ENCODE data around the gene PALM2AKAP2.

DNA sequence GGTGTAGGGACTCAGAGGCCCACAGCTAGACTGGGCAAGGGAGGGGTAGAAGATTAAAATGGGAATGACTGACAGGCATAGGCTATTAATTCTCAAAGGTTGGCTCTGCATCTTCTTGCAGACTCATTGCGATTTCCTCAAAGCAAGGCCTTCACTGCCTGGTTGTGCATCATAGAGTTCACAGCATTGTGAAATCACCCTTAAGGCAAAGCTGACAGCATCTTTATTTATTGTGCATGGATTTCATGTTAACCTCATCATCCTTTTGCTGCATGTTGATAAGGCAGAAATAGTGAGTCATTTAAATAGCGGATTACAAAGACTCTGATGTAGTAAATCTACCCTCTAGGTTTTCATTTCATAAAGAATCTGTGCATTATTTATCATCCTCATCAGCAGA lies 13.6 kb upstream of the PALM2AKAP2 start:
- TF ChIP-seq, protein P1, sequence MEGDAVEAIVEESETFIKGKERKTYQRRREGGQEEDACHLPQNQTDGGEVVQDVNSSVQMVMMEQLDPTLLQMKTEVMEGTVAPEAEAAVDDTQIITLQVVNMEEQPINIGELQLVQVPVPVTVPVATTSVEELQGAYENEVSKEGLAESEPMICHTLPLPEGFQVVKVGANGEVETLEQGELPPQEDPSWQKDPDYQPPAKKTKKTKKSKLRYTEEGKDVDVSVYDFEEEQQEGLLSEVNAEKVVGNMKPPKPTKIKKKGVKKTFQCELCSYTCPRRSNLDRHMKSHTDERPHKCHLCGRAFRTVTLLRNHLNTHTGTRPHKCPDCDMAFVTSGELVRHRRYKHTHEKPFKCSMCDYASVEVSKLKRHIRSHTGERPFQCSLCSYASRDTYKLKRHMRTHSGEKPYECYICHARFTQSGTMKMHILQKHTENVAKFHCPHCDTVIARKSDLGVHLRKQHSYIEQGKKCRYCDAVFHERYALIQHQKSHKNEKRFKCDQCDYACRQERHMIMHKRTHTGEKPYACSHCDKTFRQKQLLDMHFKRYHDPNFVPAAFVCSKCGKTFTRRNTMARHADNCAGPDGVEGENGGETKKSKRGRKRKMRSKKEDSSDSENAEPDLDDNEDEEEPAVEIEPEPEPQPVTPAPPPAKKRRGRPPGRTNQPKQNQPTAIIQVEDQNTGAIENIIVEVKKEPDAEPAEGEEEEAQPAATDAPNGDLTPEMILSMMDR (IDR thresholded peaks at IDR 0.05 in 2 of 3, conservative IDR thresholded peaks at IDR 0.05 in 1 of 3; ENCODE audit: control insufficient read depth in 2 of 3, extremely low read depth in 1 of 3, insufficient read depth in 1 of 3, low read depth in 3 of 3, low read length in 3 of 3): no peak
- no peak for TF ChIP-seq EP300 (IDR thresholded peaks at IDR 0.05; ENCODE audit: borderline replicate concordance in 1 of 2, control insufficient read depth in 1 of 2, low read depth in 2 of 2, low read length in 2 of 2)
- TF ChIP-seq SKIL (IDR thresholded peaks at IDR 0.05; ENCODE audit: low read depth, poor library complexity, severe bottlenecking): no peak
- TF ChIP-seq IKZF1 (conservative IDR thresholded peaks at IDR 0.05): no peak
- no peak for TF ChIP-seq TAF1 (IDR thresholded peaks at IDR 0.05; ENCODE audit: borderline replicate concordance, low read depth, low read length)
- no peak for TF ChIP-seq NR2C1 (IDR thresholded peaks at IDR 0.05)
- no peak for TF ChIP-seq ATF2 (IDR thresholded peaks at IDR 0.05; ENCODE audit: low read length)
- TF ChIP-seq PRDM15 (CRISPR knock-in tag; IDR thresholded peaks at IDR 0.05): no peak
- TF ChIP-seq CBX3 (IDR thresholded peaks at IDR 0.05; ENCODE audit: borderline replicate concordance, low read depth): no peak
- TF ChIP-seq FOS (IDR thresholded peaks at IDR 0.05; ENCODE audit: borderline replicate concordance, extremely low read depth, insufficient read length): no peak
